Stimulated activated CD4-positive, alpha-beta T cell treated with anti-CD3 and anti-CD28 coated beads, Interleukin-4, amount 100 ng/mL, for 48 hours (primary cell): ENCODE measurements around the gene CTBP2.
"Not testable (repeated sequence)": the region's sequence is repeated elsewhere in the genome, so short reads cannot be mapped to it uniquely, and the experiment has no call there.

ENCODE experiments used
- DNase-seq, 2 donors: peaks; one replicate each; pipeline ENCODE4 v3.0.0-alpha.2; 2020; ENCODE audit warnings: low read depth in 2 of 2

Gene CTBP2

DNA sequence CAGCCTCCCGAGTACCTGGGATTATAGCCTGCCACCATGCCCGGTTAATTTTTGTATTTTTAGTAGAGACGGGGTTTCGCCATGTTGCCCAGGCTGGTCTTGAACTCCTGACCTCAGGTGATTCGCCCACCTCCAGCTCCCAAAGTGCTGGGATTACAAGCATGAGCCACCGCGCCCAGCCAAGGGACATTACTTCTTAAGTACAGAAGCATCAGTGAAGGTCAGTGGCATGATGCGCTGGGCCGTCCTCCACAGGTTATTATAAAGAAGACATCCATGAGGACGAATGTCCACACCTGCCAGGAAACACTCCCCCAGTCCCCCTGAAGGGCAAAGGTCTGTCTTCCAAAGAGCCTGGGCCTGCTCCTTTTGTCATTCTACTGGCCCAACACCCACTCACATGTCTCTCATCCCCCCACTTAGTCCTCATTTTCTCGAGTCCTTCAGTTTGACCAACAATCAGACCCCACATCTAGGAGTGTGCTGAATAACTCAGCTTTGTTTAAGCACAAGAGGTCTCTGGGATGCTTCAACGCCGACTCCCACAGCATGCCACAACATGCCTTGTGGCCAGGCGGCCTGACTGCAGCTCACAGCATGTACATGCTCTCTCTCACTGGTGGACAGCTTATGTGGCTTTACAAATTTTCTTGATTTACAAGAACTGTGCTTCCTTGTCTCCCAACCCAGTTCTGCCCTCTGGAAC is 73.0 kb downstream of the CTBP2 start:
- no peak for DNase-seq

DNA sequence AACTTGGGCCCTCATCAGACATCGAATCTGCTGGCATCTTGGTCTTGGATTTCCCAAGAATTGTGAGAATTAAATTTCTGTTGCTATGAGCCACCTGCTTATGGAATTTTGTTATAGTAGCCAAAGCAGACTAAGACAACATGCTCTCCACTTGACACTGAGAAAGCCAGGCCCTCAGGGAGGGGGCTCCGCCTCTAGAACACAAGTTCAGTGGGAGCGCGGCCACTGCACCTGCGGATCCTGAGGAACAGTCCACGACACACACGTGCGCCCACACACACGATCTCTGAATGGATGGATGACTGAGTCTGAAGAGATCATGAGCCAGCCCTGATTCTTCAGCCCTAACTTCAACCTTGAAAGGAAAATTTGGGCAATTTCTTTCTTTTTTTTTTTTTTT is 73.7 kb downstream of the CTBP2 start:
- DNase-seq = no peak

DNA sequence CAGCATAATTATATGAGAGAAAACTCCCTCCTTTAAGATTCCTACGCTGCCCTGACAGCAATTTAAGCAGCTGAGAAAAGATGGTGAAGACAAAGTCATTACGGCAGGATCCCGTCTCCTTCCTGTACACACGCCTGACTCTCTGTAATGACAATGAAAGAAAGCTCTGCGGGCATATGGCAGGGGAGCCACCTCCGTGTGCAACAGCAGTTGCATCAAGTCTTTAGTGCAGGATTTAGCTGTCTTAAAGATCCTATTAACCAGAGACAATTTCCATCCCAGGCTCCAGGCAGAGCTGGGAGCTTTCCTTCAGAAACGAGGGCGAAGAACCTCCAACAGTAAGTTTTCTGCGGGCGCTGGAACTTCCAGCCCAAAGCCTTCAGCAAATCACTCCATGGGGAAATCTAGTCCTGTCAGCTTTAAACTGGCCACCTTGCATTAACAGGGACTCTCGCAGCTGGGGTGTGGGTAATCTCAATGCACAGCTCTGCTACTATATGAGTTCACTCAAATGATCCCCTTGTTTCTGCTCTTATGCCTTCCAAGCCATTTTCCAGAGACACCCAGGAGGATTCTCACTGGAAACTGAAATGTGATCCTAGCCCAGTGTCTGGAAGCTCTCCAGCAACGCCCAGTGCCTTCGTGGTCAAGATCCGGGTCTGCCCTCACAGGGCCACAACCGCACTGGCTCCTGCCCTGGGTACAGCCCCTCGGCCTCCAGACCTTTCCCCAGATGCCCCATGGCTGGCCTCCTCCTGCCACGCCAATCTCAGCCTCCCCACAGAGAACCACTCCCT is 74.9 kb downstream of the CTBP2 start:
- DNase-seq = no peak

DNA sequence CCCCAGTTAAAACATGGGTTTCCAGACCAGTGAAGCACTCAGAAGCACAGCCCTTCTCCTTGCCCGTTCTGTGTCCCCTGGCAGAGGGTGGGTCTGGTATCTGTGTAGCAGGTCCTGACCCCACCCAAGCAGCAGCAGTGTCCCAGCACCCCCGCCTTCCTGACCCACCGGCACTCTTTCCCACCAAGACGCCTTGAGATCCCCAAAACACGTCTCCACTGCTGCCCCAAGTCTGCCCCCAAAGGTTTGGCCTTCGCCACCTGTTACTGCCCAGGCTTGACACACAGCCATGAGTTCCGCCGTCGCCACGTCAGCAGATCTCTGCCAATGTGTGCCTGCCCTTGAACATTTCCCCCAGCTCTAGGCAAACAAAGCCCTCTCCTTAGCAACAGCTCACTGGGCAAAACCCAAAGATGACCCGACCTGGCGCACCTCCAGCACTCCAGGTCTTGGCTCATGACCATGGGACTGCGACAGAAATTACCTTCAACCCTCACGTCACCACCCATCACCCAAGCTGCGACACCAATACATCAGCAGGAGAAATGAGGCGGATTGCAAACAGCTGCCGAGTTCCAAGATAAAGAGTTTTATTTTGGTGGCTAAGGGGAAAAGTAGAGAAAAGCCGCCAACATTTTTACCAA is 75.6 kb downstream of the CTBP2 start:
- no peak for DNase-seq

DNA sequence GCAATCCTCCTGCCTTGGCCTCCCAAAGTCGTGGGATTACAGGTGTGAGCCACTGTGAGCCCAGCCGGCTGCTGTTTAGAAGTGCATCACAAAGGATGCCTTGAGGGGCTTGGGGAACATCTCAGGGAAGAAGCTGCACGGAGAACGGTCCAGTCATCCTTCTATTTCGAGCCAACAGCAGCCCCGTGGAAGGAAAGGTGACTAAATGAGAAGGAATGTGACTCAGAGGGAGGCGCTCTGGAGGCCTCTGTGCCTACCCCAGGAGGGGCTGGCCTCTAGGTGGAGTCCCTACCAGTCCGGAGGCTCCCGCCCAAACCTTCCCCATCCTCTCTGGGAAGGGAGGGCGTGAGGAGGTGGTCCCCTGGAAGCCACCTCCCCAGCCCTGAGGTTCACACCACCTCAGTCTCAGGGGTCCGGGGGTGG is 76.2 kb downstream of the CTBP2 start:
- DNase-seq = no peak

DNA sequence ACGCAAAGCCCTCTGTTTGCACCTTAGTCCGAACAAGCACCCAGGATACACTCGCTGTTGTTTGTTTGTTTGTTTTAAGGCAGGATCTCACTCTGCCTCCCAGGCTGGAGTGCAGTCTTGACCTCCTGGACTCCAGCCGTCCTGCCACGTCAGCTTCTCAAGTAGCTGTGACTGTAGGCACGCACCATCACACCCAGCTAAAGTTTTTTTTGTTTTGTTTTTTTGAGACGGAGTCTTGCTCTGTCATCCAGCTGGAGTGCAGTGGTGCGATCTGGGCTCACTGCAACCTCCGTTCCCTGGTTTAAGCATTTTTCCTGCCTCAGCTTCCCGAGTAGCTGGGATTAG is 76.8 kb downstream of the CTBP2 start:
- DNase-seq = no peak

DNA sequence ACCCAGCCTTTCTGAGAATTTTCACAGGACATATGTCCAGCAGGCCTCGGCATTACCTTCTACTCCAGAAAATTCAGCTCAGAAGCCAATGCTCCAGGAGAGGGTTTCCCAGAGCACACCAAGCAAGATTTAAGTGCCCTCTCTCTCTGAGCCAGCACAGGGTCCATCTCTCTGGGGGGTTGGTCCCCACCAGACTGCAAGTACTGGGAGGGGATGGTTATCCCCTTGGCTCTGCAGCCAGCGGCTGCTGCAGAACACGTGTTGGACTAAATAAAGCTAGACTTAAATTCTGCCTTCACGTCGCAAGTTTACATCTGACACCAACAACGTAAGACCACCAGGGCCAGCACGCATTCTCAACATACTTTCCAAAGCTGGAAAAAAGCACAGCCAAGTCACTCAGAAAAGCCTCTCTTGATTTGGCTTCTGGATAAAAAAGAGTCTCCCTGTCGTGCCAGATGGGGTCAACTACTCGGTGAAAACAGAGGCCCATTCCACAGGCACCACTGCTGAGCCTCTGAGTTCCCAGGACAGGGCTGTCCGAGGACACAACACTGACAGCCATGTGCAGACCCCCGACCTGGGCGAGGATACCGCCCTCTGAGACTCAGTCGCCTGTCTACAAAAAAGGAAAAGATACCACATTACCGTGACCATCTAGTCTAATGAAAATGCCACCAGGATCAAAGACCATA is 77.3 kb downstream of the CTBP2 start:
- no peak for DNase-seq

DNA sequence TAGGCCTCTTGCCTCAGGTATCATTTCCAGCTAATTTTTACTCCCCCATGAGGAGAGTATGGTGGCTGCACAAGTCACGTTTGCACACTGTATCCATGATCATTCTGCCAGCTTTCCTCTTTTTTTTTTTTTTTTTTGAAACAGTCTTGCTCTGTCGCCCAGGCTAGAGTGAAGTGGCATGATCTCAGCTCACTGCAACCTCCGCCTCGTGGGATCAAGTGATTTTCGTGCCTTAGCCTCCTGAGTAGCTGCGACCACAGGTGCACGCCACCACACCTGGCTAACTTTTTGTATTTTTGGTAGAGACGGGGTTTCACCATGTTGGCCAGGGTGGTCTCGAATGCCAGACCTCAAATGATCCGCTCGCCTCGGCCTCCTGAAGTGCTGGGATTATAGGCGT is 77.9 kb downstream of the CTBP2 start:
- not testable (repeated sequence) for DNase-seq

DNA sequence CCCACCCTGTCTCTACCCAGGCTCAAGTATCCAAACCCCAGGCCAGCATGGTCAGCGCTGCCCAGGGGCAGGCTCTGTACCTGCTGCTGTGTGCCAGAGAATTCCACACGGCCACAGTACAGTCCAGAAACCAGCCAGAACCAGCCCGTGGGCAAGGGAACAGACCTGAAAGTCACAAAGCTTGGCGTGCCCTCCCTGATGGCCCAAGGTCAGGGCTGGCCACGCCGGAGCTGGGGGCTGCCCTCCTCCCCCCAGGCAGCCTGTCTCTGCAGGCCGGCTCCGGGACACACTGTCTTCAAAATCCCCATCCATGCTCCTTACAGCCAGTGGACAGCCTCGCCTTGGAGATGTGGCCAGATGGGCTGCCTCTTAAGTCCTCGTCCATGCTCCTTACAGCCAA is 78.4 kb downstream of the CTBP2 start:
- no peak for DNase-seq

DNA sequence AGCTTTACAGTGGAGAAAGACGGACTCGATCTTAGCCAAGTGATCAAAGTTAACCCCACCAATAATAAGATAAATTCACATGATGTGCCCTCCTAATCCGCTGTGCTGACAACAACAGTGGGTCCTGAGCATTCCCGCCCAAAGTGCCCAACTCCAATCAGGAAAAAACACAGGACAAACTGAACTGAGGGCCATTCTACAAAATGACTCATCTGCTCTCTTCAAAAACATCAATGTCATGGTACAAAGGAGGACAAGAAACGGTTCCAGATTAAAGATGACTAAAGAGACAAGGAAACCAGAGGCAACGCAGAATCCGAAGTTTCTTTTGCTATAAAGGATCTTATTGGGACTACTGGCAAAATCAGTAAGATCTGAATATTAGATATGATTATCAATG is 79.4 kb downstream of the CTBP2 start:
- no peak for DNase-seq

DNA sequence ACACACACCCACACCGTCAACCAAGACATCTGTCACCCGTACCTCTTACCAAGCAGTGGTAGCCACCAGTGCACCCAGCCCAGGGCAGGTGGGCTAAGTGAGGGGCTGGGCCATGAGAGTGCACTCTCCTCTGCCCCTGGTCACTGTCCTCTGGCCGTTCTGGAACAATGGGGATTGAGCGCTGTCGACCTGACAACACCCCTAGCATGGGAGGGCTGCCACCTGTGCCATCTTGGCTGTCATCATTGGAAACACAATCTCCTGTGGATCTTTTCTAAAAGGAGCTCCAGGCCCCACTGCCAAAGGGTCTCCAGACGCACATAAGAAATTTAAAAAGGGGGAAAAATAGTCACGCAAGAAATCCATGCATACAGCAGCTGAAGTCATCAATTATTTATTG is 80.1 kb downstream of the CTBP2 start:
- DNase-seq = no peak

DNA sequence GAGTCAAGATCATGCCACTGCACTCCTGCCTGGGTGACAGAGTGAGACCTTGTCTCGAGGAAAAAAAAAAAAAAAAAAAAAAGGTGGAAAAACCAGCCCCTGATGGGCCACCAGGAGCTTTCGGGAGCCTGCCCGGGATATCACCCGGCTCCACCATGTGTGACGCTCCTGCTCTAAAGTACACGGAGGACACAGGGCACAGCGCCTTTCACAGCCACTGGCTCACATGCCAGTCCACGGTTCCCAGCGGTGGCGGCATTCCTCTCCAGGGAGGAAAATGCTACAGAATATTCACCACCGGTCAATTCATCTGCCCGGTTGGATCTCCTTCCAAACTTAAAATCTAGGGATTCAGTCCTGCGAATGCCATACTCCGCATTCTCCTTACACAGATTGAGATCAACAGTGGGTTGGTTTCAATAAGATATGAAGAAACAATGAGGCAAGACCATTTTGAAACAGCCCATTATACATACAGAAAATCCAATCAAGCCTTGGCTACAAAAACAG is 81.2 kb downstream of the CTBP2 start:
- no peak for DNase-seq

DNA sequence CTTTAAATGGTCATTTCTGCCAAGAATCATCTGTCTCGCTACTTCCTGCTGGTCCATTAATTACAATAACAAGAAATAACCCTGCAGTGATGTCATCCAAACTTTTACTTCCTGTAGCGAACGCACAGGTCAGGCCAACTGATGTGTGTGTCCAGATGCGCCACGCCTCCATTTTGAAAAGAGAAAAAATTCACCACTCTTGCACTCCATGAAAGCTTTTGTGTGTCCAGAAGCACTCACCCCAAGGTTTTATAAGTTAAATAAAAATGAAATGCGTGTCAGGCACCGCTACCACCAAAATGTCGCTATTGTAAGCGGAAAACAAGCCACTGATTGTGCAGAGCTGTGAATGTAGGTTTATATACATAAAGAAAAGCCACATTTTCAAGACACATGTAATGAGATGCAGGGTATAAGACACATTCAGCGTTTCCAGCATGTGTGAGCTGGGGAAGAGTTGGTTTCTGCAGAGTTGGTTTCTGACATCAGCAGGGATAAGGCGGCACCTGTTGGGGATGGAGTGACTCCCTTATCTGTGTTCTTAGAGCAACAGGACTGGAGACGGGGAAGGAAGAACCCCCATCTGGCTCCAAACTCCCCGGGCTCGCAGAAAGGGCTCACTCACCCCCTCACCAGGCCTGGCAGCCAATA is 83.3 kb downstream of the CTBP2 start:
- no peak for DNase-seq

DNA sequence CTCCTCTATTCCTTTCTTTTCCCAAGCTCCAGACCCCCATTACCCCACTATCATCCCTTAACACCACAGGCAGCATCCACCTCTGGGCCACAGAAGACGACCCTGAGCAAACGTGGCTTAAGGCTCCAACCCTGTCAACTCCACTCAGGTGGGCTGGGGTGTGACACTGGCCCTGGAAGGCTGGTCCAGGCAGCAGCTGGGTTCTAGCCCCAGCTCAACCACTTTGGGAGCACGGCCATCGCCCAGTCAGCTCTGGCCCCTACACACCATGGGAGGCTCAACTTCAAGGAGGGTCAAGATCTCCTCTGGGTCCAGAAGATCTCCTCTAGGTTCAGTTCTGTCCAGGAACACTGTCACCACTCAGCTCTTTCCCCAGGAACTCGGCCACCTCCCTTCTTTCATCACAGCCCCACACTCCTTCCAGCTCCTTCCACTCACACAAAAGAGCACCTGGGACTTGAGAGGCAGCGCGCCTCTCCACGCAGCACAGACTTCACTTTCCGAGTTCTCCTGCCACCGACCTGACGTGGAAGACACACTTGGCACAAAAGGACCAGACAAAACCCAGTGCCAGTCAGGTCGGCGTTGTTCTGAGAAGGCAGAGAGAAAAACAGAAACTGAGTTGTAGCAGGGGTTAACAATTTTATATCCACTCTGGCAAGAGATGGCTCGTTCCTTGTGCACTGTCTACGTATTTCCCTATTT is 84.1 kb downstream of the CTBP2 start:
- DNase-seq = no peak

DNA sequence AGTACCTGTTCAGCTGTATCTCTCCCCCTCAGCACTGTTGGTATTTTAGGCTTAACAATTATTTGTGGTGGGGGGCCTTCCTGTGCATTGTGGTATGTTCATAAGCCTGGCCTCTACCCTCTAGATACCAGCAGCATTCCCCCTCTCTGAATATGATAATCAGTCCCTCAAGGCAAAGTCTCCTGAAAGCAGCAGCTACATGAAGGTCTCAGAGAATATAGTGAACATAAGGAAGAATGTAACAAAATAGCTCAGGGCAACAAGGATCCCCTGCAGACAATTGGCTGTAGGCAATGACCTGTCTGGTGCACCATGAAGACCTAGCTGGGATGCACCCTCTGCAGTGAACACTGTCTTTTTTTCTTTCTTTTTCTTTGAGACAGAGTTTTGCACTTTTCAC is 86.4 kb downstream of the CTBP2 start:
- DNase-seq = no peak

DNA sequence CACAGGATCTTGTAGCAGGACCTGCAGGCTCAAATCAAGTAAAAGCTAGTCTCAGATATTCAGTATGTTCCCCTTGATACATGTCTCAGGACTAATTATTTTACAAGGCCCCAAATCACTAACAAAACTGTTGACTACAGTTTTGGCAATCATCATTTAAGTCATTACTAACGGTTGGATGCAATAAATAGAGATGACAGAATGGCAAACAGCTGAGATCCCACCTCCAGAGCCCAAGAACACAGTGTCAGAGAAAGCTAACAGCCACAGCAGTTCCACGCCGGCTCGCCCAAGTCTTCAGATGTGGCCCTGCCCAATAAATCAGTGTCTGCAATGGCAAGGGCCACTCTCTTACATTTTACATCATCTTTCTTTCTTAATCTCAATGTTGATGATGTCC is 87.6 kb downstream of the CTBP2 start:
- DNase-seq = no peak

DNA sequence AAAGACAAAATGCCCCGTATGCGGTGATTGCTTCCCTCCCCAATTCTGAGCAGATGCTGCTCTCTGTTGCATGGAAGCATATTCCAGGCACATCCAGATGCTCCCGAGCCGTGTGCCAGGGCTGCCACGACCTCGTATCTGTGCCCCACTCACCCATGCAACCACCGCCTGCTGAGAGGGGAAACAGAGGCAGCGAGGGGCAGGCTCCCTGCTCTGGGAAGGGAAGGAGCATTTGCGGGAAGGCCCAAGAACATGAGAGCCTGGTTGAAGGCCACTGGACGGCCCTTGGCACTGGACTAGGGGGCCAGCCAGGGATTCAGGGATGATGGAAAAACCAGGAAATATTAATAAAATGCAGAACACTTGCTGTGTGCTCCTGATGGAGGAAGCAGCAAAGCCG is 89.4 kb downstream of the CTBP2 start:
- no peak for DNase-seq

DNA sequence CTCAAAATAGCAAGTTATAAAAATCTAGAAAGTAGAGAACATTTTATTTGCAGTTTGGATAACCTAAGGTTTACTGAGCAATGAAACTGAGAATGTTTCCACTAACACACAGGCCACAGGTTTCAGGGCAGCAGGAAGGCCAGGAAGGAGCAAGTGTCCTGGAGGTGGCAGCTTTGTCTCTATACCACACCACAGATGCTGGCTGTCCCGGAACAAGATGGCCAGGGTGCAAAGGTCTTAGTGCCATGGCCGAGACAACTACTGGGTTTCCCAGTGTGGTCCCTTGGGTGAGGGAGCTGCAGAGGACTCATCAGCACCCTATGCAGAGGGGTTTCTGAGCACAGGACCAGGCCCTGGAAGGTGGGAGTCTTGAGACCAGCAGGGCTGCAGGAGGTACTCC is 92.0 kb downstream of the CTBP2 start:
- DNase-seq = no peak

DNA sequence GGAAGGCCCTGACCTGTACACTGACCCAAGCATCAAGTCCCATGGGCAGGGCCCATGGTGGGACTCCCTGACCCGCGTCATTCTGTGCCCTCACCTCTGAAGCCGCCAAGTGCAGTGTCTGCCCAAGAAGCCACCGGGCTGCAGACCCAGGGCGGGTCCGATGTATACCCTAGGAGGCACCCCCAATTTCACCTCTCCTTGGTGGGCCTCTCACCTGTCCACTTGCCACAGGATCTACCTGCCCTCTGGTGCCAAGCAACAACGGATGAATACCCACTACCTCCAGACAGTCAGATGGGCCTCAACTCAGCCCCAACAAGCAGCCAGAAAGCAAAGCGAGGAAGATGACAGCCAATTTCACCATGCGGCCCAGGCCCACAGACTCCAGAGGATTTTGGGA is 92.6 kb downstream of the CTBP2 start:
- no peak for DNase-seq

DNA sequence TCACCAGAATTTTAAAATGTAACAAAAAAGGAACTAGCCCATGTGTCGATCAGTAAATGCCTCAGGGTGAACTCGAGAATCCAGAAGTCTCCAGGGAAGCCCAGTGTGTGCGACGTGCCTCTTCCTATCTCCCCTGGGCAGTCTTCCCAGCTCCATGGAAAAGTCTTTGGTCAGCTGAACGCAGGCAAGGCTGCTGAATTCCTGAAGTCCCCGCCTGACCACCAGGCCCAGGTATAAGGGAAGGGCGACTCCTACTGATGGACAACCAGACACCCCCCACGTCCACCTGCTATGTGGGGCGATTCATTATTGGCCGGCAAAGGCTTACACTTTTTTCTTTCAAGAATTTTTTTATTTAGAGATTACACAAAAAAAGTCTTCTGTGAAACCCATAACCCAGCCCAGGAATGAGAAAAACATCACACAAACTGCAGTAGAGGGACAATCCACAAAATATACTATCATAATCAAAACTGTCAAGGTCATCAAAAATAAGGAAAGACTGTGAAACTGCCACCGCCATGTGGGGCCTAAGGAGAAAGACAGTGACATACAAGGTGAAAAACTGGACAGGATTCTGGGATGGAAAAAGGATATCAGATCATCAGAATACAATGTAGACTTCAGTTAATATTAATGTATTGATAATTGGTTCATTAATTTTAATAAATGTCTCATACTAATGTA is 93.5 kb downstream of the CTBP2 start:
- DNase-seq = no peak
